ENCODE results near the gene CAPN3.
"Not testable (repeated sequence)": the region's sequence is repeated elsewhere in the genome, so short reads cannot be mapped to it uniquely, and the experiment has no call there.

Gene CAPN3

DNA sequence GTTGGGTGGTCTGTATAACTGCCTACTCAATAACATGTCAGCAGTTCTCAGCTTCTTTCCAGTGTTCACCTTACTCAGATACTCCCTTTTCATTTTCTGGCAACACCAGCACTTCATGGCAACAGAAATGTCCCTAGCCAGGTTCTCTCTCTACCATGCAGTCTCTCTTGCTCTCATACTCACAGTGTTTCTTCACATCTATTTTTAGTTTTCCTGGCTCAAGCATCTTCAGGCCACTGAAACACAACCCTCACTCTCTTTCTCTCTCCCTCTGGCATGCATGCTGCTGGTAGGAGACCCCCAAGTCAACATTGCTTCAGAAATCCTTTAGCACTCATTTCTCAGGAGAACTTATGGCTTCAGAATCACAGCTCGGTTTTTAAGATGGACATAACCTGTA lies at the start of gene CAPN3:
CAPN3 (plus strand) TSS at position 253 of the 400 bp plus-strand sequence. CDS start 305 bp downstream, outside the sequence.
- DNase-seq (ENCODE audit: low read depth) = no peak

DNA sequence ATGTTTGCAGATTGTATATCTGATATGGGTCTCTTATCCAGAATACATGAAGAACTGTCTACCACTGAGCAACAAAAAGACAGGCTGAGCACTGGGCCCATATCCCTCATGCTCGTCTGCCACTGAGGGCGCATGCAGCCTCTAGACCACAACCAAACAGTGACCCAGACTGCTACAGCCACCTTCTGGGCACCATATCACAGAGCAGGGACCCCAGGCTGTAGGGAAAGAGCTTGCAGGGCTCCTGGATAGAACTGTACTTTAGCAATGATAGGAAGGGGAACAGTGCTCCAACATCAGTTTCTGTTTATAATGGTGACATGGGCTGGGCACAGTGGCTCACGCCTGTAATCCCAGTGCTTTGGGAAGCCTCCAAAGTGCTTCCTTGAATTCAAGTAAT lies 45.8 kb upstream of the CAPN3 start:
- DNase-seq (ENCODE audit: low read depth) = no peak

DNA sequence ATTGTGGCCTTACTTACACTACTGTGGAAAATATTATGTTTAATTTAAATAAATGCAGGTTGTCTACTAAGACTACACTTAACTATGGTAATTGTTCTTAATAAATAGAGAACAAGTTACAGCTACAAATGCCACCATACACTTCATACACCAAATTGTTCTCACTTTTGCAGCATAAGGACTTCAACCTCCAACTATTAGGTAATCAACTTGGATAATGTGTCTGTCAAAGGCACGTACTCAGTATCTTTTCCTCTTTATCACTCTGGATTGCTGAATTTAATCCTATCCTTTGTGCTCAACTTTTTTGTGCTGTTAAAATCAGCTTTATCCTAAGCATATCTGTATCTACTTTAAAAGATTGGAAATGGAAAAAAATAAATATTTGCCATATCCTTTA lies 44.5 kb upstream of the CAPN3 start:
- no peak for DNase-seq (ENCODE audit: low read depth)

DNA sequence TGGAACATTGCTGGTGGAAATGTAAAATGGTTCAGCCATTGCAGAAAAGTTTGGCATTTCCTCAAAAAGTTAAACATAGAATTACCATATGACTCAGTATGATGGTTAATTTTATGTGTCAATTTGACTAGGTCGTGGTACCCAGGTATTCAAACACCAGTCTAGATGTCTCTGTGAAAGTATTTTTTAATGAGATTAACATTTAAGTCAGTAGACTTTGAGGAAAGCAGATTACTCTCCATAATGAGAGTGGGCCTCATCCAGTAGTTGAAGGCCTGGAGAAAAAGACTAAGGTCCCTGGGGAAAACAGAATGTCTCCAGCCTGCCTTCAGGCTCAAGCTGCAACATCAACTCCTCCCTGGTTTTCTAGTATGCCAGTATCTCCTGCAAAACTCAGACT lies 43.8 kb upstream of the CAPN3 start:
- no peak for DNase-seq (ENCODE audit: low read depth)

DNA sequence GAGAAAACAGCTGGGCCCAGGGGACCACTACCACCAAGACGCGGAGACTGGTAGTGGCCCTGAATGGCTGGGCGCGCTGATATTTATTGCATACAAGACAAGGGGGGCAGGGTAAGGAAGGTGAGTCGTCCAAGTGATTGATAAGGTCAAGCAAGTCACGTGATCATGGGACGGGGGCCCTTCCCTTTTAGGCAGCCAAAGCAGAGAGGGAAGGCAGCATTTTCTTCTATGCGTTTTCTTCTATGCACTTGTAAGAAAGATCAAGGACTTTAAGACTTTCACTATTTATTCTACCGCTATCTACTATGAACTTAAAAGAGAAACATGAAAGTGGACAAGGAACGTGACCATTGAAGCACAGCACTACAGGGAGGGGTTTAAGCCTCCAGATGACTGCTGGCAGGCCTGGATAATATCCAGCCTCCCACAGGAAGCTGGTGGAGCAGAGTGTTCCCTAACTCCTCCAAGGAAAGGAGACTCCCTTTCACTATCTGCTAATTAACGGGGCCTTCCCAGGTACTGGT lies 43.0 kb upstream of the CAPN3 start:
- DNase-seq (ENCODE audit: low read depth) = not testable (repeated sequence)

DNA sequence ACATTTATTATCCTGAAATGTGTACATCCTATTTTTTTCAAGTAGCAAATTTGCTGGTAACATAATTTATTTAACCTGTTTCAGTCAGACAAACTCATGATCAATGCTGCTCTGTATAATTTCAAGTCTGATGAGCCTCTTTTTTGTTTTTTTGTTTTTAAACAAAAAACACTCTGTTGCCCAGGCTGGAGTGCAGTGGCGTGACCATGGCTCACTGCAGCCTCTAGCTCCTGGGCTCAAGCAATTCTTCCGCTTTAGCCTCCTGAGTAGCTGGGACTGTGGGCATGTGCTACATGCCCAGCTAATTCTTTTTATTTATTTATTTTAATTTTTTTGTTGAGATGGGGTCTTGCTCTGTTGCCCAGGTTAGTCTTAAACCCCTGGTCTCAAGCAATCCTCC lies 40.1 kb upstream of the CAPN3 start:
- no peak for DNase-seq (ENCODE audit: low read depth)

DNA sequence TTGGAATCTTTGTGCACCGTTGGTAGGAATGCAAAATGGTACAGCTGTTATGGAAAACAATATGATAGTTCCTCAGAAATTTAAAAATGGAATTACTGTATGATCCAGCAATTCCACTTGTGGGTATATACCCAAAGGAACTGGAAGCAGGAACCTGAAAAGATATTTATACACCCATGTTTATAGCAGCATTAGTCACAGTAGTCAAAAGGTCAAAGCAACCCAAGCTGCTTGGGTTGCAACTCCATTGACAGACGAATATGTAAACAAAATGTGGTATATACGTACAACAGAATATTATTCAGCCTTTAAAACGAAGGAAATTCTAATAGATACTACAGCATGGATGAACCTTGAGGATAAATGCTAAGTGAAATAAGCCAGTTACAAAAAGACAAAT lies 35.0 kb upstream of the CAPN3 start:
- no peak for DNase-seq (ENCODE audit: low read depth)

DNA sequence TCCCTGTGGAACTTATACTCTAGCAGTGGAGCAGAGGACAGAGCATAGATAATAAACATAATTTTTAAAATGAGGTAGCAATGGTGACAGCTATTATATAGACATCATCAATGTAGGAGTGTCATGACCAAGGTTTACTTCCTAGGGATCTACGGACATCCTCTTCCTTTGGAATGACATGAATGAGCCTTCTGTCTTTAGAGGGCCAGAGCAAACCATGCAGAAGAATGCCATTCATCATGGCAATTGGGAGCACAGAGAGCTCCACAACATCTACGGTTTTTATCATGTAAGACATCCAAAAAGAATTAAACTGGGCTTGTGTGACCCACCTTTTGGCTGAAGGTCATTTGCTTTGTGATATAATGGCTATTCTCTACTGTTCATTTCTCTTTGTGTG lies 30.1 kb upstream of the CAPN3 start:
- no peak for DNase-seq (ENCODE audit: low read depth)

DNA sequence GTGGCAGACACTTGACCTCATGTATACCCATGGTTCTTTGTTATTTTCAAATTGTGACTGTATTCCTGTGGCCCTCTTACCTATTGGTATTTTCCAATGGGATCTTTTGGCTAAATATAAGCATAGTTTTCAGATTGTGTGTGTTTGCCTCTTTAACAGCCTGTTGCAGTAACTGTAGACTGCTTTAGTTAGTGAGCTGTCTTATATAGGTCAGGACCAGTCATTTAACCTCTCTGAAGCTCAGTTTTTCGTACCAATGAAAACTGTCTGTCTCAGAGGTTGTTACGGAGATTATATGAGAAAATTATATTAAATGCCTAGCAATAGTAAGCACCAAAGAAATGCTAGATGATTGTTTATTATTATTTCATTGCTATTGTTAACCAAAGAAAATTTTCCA lies 29.3 kb upstream of the CAPN3 start:
- DNase-seq (ENCODE audit: low read depth) = no peak

DNA sequence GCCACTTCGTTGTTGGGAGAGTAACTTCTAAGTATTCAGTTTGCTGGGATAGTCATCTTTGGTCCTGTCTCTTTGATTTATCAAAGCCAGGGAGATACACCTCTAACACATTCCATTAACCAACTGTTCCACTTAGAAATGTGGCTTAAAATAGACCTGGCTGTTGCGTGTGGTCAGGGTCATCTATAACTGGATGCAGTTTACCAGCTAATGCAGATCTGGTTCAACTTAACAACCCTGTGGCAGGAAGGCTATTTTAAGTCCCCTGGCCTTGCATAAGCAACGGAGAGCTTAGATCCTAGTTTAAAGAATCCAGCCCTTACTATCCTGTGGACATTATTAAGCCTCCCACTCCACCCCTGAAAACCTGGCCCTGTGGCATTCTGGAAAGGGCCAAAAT lies 28.1 kb upstream of the CAPN3 start:
- no peak for DNase-seq (ENCODE audit: low read depth)

DNA sequence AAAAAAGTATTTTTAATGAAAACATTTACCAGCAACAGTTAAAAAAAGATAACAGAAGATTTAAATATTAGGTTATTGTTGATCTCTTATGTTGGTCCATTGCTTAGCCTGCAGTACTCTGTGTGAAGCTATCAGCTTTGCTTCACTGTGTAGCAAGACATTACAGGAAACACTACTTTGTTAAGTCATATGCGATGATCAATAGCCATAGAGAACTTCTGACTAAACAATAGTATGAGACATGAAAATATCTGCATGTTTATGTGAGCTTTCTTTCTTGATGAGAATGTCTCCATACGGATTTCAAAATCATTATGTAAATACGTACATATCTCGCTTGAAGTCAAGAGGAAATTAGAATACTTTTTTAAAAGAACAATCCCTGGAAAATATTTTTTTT lies 27.0 kb upstream of the CAPN3 start:
- DNase-seq (ENCODE audit: low read depth) = no peak

DNA sequence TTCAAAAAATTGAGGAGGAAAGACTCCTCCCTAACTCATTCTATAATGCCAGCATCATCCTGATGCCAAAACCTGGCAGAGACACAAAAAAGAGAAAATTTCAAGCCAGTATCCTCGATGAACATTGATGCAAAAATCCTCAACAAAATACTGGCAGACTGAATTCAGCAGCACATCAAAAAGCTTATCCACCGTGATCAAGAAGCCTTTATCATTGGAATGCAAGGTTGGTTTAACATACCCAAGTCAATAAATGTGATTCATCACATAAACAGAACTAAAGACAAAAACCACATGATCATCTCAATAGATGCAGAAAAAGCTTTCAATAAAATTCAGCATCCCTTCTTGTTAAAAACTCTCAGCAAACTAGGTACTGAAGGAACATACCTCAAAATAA lies 24.2 kb upstream of the CAPN3 start:
- DNase-seq (ENCODE audit: low read depth) = no peak

DNA sequence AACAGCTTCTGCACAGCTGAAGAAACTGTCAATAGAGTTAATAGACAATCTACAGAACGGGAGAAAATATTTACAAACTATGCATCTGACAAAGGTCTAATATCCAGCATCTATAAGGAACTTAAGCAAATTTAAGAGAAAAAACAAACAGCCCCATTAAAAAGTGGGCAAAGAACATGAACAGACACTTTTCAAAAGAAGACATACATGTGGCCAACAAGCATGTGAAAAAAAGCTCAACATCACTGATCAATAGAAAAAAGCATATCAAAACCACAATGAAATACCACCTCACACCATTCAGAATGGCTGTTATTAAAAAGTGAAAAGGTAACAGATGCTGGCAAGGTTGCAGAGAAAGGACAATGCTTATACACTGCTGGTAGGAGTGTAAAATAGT lies 22.7 kb upstream of the CAPN3 start:
- DNase-seq (ENCODE audit: low read depth) = not testable (repeated sequence)

DNA sequence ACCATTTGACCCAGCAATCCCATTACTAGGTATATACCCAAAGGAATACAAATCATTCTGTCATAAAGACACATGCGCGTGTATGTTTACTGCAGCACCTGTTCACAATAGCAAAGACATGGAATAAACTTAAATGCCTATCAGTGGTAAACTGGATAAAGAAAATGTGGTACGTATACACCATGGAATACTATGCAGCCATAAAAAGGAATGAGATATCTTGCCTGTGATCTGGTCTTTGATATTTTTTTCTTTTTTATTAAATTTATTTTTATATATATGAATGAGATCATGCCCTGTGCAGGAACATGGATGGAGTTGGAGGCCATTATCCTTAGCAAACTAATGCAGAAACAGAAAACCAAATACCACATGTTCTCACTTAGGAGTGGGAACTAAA lies 22.2 kb upstream of the CAPN3 start:
- DNase-seq (ENCODE audit: low read depth) = not testable (repeated sequence)

DNA sequence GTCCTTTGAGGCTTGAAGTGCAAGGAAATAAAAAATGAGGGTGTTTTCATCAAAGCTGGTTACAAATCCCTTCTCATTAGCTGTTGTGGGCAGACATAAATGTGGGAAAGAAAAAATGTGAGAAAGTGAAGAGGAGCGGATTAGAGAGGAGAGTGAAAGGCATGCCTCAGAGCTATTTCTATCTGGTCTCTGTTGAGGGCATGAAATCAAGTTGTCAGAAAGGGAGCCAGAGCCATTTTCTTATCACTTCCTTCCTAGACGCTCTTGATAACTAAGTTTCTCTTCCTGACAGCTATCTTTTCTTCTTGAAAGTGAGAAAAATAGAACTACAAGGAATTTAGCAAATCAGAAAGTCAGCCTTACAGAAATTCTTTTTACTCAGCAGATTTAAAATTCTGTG lies 20.8 kb upstream of the CAPN3 start:
- no peak for DNase-seq (ENCODE audit: low read depth)

DNA sequence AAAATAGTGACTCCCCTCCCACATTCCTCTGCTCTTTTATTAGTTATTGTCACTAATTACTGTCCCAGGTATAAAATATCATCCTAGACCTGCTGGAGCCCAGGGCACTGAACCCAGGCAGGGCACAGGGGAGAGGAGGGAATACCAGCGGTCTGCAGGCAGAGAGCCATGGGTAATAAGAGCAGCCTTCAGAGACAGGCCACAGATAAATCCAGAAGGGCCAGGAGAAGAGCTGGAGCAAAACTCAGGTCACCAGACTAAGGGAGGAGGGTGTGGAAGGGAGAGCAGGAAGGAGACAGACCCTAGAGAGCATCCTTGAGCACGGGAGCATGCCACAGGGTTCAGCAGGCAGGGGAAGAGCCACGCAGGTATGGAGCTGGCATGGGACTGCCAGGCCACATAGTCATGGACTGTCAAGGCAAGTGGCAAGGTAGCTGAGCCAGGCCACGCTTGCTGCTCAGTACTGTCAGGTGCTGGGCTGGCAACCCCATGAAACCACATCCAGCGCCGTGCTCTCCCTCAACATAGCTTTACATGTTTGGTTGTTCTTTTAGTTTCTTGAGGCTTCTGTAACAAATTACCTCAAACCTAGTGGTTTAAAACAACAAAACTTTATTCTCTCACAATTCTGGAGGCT lies 15.6 kb upstream of the CAPN3 start:
- DNase-seq (ENCODE audit: low read depth) = no peak

DNA sequence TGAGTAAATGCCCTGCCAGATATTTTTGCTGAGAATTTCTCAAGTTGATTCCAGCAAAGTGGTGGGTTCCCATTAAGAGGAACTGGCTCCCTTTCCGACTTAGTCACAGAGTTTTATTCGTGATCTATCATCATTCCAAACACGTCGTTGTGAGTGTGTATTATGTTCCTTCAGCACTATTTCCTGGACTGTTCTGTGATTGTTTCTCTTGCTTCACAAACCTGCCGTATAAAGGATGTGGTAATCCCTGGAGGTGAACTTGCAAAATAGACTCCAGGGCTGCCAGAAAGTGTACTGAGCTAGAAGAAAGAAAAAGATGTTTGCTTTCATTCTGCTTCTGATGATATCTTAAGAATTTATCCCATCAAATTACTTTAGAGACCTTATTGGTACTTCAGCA lies 14.5 kb upstream of the CAPN3 start:
- DNase-seq (ENCODE audit: low read depth) = no peak

DNA sequence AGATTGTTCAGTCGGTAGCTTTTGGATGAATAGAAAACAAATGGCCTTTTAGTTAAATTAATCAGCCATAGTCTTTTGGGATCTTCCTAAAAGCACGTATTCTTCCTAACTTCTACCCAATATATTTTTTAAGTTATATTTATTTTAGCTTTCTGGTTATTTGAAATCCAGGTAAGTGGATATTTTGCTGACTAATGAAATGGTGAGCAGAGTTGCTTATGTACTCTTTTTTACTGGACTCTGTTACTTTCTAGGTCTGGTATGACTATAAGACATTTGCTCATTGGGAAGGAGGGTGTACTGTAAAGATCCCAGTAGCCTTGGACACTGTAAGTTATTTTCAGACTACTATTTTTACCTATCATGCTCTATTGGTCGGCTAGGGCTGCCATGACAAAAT lies 13.8 kb upstream of the CAPN3 start:
- no peak for DNase-seq (ENCODE audit: low read depth)

DNA sequence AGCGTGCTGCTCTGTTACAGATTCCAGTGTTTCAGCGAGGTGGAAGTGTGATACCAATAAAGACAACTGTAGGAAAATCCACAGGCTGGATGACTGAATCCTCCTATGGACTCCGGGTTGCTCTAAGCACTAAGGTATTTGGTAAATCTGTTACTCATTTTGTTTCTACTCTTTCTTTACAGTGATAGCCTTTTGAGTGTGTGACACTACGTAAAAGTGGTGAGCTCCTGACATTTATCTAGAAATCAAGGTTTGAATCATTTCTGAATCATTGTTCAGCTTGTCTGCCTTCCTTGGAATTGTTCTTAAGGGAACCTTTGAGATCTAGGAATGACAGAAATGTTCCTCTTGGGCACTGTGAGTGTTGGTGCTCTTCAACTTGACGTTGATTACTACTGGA lies 11.2 kb upstream of the CAPN3 start:
- no peak for DNase-seq (ENCODE audit: low read depth)

DNA sequence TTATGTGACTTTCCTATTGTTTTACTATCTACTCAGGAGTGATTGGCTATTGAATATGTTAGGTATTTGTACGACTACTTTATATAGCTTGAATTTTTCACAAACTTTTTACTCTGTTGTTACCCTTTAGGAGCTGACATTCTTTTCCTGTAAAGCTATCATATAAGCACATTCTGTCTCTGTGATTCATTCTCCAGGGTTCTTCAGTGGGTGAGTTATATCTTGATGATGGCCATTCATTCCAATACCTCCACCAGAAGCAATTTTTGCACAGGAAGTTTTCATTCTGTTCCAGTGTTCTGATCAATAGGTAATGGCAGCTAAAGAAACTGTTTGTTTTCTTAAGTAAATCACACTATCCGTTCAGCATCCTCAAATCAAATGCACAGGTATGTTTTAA lies 10.1 kb upstream of the CAPN3 start:
- DNase-seq (ENCODE audit: low read depth) = no peak

DNA sequence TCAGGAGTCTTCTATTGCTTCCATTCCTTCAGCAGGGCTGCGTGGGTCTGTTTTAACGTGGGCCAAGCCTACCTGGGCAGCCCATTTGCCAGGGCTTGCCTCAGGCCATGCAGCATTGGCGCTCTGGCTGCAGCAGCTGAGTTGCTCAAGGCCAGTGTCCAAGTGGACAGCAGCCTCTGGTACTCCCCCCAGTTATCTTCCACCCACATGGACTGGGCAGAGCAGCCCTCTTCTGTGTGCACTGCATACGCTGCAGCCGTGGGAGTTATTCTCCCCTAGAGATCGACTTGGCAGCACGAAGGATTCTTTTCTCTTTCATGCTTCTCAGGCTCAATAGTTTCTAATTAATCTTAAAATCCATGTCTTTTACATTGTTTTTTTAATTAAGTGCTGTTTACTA lies 6.9 kb upstream of the CAPN3 start:
- DNase-seq (ENCODE audit: low read depth) = no peak

DNA sequence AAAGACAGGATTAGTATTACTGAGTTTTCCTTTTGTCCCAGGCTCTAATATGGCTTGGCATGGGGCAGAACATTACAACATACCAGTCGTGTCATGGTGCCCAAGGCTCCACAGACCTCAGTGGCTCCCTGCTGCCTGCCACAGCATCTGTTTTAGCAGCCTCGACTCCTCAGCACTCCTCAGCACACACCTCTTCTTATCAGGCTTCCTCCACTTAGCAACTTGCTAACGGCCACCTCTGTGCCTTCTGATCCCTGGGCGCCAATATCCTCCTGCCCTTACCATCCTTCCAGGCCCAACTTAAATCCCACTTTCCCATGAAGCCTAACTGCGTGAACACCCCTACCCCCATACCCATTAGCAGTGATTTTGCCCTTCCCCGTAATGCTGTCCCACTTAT lies 6.2 kb upstream of the CAPN3 start:
- no peak for DNase-seq (ENCODE audit: low read depth)

DNA sequence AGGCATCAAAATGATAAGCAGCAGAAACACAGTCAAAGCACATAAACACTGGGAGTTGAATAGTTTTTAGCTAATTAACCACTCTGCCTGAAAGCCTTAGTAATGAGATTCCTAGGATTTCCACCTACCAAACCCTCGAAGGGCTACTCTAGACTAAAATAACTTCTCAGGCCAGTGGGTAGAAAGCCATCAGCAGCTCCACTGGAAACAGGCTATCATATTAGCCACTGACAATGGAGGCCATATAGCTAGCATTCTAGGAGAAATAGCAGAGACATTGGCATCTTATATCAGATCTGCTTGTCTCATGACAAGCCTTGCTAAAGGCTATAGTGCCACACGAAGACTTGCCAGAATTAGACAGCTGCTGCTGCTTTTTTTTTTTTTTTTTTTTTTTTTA lies 4.5 kb upstream of the CAPN3 start:
- no peak for DNase-seq (ENCODE audit: low read depth)

DNA sequence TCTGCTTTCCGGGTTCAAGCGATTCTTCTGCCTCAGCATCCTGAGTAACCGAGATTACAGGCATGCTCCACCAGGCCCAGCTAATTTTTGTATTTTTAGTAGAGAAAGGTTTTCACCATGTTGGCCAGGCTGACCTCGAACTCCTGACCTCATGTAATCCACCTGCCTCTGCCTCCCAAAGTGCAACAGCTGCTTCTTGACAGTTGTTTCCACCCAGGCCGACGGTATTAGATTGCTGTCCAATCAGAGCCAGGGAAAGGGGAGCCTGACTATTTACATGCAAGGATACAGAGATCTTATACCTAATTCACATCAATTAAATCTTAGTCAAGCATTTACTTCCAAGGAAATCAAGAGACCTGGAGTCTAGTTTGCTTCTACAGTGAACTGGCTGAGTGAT lies 4.0 kb upstream of the CAPN3 start:
- DNase-seq (ENCODE audit: low read depth) = no peak

DNA sequence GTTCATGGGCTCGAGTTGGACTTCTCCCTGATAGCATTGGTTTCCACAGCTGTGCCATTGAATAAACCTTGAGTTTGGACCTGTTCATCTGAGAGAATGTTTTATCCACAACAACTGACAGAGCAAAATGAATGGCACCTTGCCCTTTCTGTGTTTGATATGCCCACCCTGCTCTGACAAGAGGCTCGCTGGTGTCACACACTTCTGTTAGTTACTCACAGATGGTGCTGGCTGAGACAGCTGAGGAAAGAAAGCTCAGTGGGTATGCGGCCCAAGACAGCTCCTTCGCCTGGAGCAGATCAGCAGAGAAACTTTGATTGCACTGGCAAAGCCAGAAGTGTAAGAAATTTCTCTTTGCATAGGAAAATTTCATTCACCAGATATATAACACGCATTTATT lies 2.5 kb upstream of the CAPN3 start:
- DNase-seq (ENCODE audit: low read depth) = no peak

Data from stimulated activated CD8-positive, alpha-beta memory T cell treated with anti-CD3 and anti-CD28 coated beads, Interleukin-7, amount 100 ng/mL, for 24 hours (primary cell).